GM12873 (cell line): Measurements from ENCODE around the gene PCYT2.

Experiments used
- CTCF ChIP-seq: IDR thresholded peaks from 2 replicates; pipeline ENCODE4 v1.5.1; 2012; ENCODE audit warnings: low read depth, mild to moderate bottlenecking, moderate library complexity, low read length, control low read depth; ENCODE audit not compliant: insufficient read depth; ENCODE audit errors: missing control alignments

Gene PCYT2

GRCh38 chr17:81870131-81870980 lies 40.8 kb downstream of the PCYT2 start:
- TF ChIP-seq CTCF, result no peak

- TF ChIP-seq CTCF, result peak; percentile 79
Measured at GRCh38 chr17:81869221-81870130, 41.7 kb downstream of the PCYT2 start.

GRCh38 chr17:81868674-81869220 lies 42.5 kb downstream of the PCYT2 start:
- TF ChIP-seq CTCF, result no peak

GRCh38 chr17:81867991-81868673 lies 43.1 kb downstream of the PCYT2 start:
- no peak for TF ChIP-seq CTCF

- TF ChIP-seq CTCF, result no peak
Measured at GRCh38 chr17:81867170-81867990, 43.8 kb downstream of the PCYT2 start.

GRCh38 chr17:81866440-81867169 lies 44.6 kb downstream of the PCYT2 start:
- no peak for TF ChIP-seq CTCF
